Right lobe of liver (tissue), 6 donors: ENCODE results near the gene PKD1. TPM values are rescaled to one million over a fixed set of nuclear protein-coding genes. Genes with fewer than 3 reads are reported as not detected.
"Not testable (repeated sequence)": the region's sequence is repeated elsewhere in the genome, so short reads cannot be mapped to it uniquely, and the experiment has no call there.

ENCODE experiments used
- ATAC-seq, 4 donors: fragments of 200-7000 bp; cut with Tn5 transposase; one replicate each; pipeline ENCODE4 v1.9.1; 2020; ENCODE audit warnings: mild to moderate bottlenecking in 4 of 4, moderate library complexity in 4 of 4
- DNase-seq, 3 donors: peaks; one replicate each; pipeline ENCODE4 v3.0.0-alpha.2; 2020
- H3K27ac ChIP-seq, 3 donors: fragments of 200-600 bp; one replicate each; pipeline ENCODE4 v1.8.0; 2022
- H3K27me3 ChIP-seq, 2 donors: fragments of 200-600 bp; one replicate each; pipeline ENCODE4 v1.8.0; 2022
- H3K36me3 ChIP-seq, 4 donors: fragments of 200-600 bp; sonication (generic) in 1 of 4; one replicate each; pipeline versions ENCODE4 v1.5.1 to v1.8.0; 2017 to 2022; ENCODE audit warnings: control low read depth in 1 of 4
- H3K4me1 ChIP-seq, 4 donors: fragments of 200-600 bp; sonication (generic) in 1 of 4; one replicate each; pipeline versions ENCODE4 v1.5.1 to v1.8.0; 2017 to 2022; ENCODE audit warnings: control low read depth in 1 of 4
- H3K4me3 ChIP-seq, 3 donors: fragments of 200-600 bp; one replicate each; pipeline ENCODE4 v1.8.0; 2022
- H3K9me3 ChIP-seq, 4 donors: fragments of 200-600 bp; sonication (generic) in 1 of 4; one replicate each; pipeline versions ENCODE4 v1.5.1 to v1.8.0; 2017 to 2022; ENCODE audit warnings: control low read depth in 1 of 4
- POLR2A ChIP-seq: fragments of 450-650 bp; IDR thresholded peaks from one replicate; pipeline ENCODE4 v1.6.1; 2017; ENCODE audit warnings: antibody characterized with exemption, mild to moderate bottlenecking
- WGBS: methylation state at CpG from one replicate; pipeline ENCODE4 v1.1.6; 2018; ENCODE audit warnings: low coverage, low lambda C conversion rate; ENCODE audit not compliant: insufficient coverage; ENCODE audit errors: missing lambda C conversion rate; 5-methylcytosine and 5-hydroxymethylcytosine counted together
- intact Hi-C, 2 donors: fragments of 100-400 bp; cut with DNase I; formaldehyde crosslinking; loops; one replicate each; pipeline versions ENCODE4 v1.11.2 to v1.14.1; 2022
- total RNA-seq, 6 experiments: library from RNA; depleted of rRNA in 2 of 6; stranded (reverse); fragments of >200 nt in 2 of 6; fragmentation: NEBNext Ultra II Directional in 3 of 6; extraction: Animal tissue kit (Norgen Biotek cat#: 25700) in 3 of 6; gene quantifications; one replicate each; pipeline versions ENCODE4 v1.1.0 to v1.2.4, GENCODE V29; 2016 to 2023
- TF ChIP-seq, protein P1 (sequence below), 4 donors: fragments of 200-600 bp in 3 of 4; fragments of 450-650 bp in 1 of 4; IDR thresholded peaks; one replicate each; pipeline versions ENCODE4 v1.5.1 to v1.8.0; 2016 to 2022; ENCODE audit warnings: antibody characterized with exemption in 4 of 4, mild to moderate bottlenecking in 2 of 4
- donor health status: DM: no; HTN: yes; CAD: no.
- donor health status: DM: no; HTN: no; CAD: no.
- donor health status: DM: no; HTN: no; CAD: no.
- donor health status: DM: no; HTN: yes; CAD: no.
- donor health status: DM: no; HTN: yes; CAD: no.

PKD1 gene
- total RNA-seq, 6 experiments from 2014 or later = 28.5 to 58.2 (median 42.8) TPM

DNA sequence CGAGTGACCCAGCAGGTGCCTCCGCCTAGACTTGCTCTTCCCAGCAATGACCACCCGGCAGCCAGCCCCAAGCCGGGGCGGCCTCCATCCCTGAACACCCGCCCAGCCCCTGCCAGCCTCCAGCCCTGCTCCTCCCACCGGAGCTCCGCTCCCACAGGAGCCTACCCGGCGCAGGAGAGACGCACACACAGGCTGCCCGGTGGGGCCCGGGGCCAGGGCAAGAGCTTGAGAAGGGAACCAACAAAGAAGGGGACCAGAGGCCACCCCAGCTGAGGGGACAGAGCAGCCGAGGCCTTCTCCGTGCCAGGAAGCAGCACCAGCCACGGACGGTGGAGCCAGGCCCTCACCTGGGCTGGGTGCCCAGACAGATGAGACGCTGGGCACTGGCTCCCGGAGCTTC is 13.8 kb downstream of the PKD1 start:
- Histone ChIP-seq H3K27me3 (no peaks in the 10 kb centered on the region), H3K27ac (no peak overlapping the region), H3K4me1 (peaks cover 0 to 2% (median 0%) of the 10 kb centered on the region in 4 donors), H3K4me3 (no peak overlapping the region), H3K36me3 (no peaks in the 10 kb centered on the region), H3K9me3 (no peaks in the 10 kb centered on the region)
- TF ChIP-seq, protein P1, sequence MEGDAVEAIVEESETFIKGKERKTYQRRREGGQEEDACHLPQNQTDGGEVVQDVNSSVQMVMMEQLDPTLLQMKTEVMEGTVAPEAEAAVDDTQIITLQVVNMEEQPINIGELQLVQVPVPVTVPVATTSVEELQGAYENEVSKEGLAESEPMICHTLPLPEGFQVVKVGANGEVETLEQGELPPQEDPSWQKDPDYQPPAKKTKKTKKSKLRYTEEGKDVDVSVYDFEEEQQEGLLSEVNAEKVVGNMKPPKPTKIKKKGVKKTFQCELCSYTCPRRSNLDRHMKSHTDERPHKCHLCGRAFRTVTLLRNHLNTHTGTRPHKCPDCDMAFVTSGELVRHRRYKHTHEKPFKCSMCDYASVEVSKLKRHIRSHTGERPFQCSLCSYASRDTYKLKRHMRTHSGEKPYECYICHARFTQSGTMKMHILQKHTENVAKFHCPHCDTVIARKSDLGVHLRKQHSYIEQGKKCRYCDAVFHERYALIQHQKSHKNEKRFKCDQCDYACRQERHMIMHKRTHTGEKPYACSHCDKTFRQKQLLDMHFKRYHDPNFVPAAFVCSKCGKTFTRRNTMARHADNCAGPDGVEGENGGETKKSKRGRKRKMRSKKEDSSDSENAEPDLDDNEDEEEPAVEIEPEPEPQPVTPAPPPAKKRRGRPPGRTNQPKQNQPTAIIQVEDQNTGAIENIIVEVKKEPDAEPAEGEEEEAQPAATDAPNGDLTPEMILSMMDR (IDR thresholded peaks at IDR 0.05) = no peak
- TF ChIP-seq POLR2A = no peak
- intact Hi-C loops = no loop called here
- 45% methylated on average over 7 of the region's 19 CpGs for WGBS
- peak; percentile 5 to 56 (median 8) for ATAC-seq
- no peak for DNase-seq

DNA sequence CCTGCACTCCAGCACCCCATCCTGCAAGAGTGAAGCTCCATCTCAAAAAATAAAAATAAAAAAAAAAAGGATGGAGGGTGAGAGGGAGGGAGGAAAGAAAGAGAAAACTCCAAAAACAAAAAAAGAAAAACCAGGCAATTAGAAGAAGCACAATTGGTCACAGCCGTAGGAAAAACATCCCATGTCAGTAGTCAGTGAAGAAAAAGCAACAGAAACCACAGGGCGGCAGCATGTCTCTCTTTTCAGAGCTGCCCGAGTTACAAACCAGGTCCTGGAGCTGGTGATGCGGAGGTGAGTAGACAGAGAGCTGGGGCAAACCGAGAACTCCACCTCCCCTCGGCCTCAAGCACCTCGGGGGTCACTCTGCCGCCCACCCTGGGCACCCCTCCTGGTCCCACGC is 14.4 kb downstream of the PKD1 start:
- TF ChIP-seq, protein P1 (IDR thresholded peaks at IDR 0.05) = peak in 3 of 4 donors; percentile 10 to 18 (median 15)
- H3K27me3 ChIP-seq, H3K36me3 ChIP-seq, intact Hi-C loops, H3K9me3 ChIP-seq, H3K4me1 ChIP-seq, H3K4me3 ChIP-seq, DNase-seq, H3K27ac ChIP-seq: not testable (repeated sequence)
- 34% methylated on average over 2 of the region's 9 CpGs for WGBS
- peak; percentile 3 to 22 (median 16) for ATAC-seq

DNA sequence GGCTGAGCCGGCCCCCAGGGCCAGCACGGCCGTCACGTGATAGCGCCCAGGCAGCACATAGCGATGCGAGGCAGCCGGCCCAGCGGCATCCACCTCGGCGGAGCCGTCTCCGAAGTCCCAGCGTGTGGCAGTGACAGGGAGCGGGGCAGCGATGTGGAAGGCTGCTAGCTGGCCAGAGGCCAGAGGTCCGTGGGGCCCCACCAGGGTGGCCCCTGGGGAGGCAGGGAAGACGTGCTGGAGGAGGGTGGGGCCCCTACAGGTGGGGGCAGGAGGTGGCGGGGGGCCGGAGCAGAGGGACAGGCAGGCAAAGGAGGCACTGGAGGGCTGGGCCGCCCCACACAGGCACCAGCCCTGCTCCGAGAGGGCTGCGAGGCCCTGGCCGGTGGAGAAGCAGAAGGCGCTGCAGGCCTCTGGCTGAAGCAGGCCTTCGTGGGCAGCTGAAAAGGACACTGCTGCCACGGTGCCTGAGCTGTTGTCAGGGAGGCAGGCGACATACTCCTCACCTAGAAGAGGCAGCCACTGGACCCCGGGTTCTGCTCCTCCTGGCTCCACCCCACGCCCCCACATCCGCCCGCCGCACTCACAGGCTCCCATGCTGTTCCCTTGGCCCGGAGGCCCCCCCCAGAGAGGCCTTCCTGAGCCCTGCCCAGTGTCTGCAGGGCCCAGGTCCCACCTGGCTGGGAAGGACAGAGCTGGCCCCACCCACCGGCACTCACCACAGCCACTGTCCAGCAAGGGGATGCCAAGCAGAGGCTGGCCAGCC is 17.6 kb downstream of the PKD1 start:
- H3K36me3 ChIP-seq, H3K4me1 ChIP-seq, intact Hi-C loops, H3K4me3 ChIP-seq, H3K27me3 ChIP-seq, ATAC-seq, H3K27ac ChIP-seq, H3K9me3 ChIP-seq, DNase-seq: not testable (repeated sequence)
- no CpG with 5 or more reads among the region's 35 CpGs for WGBS

DNA sequence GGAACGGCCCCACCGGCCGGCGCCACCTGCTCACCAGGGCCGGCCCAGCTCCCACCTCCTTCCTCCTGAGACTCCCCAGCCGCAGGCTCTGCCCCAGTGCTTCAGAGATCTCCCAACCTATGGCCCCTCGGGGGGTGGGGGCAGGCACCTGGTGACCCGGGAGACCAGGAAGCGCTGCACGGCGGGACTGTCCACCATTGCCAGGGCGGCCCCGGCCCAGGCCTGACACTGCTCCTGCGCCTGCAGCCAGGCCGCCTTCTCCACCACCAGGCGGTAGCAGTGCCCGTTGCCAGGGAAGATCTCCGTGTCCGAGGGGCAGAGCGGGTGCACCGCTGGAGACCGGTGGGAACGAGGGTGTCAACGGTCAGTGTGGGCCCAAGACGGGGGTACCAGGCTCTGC is 18.4 kb downstream of the PKD1 start:
- intact Hi-C loops, H3K9me3 ChIP-seq, H3K27ac ChIP-seq, ATAC-seq, H3K36me3 ChIP-seq, H3K27me3 ChIP-seq, H3K4me1 ChIP-seq, H3K4me3 ChIP-seq, DNase-seq: not testable (repeated sequence)
- 92% methylated on average over 5 of the region's 25 CpGs for WGBS

DNA sequence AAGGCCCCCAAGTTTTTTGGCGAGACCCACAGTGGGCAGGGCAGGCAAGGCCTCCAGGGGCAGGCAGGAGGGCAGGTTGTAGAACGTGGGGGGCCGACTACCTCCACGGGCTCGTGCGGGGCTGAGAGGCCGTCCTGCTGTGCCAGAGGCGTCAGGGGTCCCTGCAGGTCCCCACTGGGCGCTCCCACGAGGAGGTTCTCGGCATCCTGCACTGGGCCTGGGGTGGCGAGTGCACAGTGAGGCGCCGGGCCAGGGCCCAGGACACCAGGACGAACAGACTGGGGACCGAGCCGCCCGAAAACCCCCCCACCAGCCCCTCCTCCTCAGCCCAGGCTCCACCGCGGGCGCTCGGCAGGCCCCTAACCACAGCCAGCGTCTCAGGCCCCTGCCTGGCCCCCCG is 19.3 kb downstream of the PKD1 start:
- no CpG with 5 or more reads among the region's 24 CpGs for WGBS
- ATAC-seq, DNase-seq, H3K9me3 ChIP-seq, H3K27ac ChIP-seq, H3K36me3 ChIP-seq, H3K4me1 ChIP-seq, H3K27me3 ChIP-seq, H3K4me3 ChIP-seq, intact Hi-C loops: not testable (repeated sequence)

DNA sequence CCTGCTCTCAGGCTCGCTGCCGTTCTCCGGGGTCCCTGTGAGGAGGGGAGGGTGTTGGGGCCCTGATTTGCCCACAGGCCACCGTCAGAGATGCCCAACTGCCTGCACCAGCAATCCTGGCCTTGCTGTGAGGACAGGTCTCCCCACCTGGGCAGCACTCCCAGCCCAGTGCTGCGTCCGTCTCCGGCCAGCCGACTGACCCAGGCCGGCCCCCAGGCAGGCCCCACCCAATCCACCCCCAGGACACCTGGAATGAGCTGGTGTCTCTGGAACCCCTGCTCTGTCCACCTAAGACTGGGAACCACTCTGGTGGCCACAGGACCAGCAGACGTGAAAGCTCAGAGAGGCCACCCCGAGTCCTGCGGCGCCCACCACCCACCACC is 20.1 kb downstream of the PKD1 start:
- intact Hi-C loops = no loop called here

DNA sequence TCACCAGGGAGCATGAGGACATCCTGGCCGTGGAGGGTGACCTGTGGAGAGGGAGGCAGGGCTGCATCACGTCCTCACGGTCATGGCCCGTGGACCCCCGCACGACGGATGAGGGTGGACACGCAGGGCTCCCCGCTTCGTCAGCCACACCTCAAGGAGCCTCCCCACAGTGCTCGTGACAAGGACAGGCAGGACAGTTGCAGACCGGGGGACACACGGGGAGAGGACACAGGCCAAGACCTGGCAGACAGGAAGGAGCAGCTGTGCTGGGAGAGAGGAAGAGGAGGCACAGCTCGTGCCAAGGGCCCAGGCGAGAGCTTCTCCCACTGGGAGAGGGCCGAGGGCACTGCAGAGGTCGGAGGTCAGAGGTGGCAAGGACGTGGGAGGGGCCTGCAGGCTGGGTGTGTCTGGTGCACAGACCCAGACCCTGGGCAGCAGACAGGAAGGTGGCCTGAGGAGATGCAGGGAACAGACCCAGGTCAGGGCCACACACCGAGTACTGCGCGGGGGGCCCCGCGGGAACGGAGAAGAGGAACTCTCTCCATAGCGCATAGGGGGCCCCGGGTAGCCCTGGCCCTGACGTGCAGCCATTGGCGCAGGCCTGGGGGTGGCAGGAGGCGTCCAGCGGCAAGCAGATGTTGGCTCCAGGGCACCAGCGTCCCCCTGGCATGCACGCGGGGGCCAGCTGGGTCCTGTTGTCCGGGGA is 20.7 kb downstream of the PKD1 start:
- no CpG with 5 or more reads among the region's 34 CpGs for WGBS
- ATAC-seq, H3K4me3 ChIP-seq, H3K36me3 ChIP-seq, H3K27me3 ChIP-seq, H3K4me1 ChIP-seq, H3K27ac ChIP-seq, DNase-seq, intact Hi-C loops, H3K9me3 ChIP-seq: not testable (repeated sequence)

More for the DNA sequence above, 20.1 kb downstream of the PKD1 start:
- Histone ChIP-seq H3K36me3 (peaks cover 0 to 6% (median 0%) of the 10 kb centered on the region in 4 donors), H3K27me3 (no peaks in the 10 kb centered on the region), H3K4me3 (no peak overlapping the region), H3K9me3 (no peaks in the 10 kb centered on the region), H3K4me1 (no peaks in the 10 kb centered on the region), H3K27ac (no peak overlapping the region)
- no CpG with 5 or more reads among the region's 13 CpGs for WGBS
- ATAC-seq = no peak
- TF ChIP-seq POLR2A = no peak
- TF ChIP-seq, protein P1 (IDR thresholded peaks at IDR 0.05) = no peak
- no peak for DNase-seq

DNA sequence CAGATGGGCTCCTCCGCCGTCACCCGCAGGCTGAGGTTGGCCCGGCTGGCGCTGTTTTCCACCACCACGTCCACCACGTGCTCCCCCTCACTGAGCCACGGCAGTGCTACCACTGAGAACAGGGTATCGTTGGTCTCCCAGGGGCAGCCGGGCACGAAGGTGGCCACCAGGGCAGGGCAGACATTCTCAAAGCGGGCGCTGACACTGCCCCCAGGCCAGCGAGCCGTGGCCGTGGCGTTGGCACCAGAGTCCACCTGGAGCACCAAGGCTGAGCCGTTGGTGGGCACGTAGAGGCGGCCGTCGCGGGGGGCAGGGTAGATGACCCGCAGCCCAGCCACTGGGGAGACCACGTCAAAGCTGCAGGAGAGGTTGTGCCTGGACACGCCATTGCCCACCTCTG is 21.5 kb downstream of the PKD1 start:
- WGBS = no CpG with 5 or more reads among the region's 26 CpGs
- H3K27me3 ChIP-seq, H3K9me3 ChIP-seq, H3K4me1 ChIP-seq, H3K36me3 ChIP-seq, intact Hi-C loops, H3K4me3 ChIP-seq, ATAC-seq, H3K27ac ChIP-seq, DNase-seq: not testable (repeated sequence)
